Dedifferentiated amniotic fluid mesenchymal stem cell (primary cell): Measurements from ENCODE around the gene VSIR.

Source experiments
- DNase-seq: peaks from one replicate; pipeline ENCODE4 v3.0.0-alpha.2; 2016; ENCODE audit errors: extremely low spot score

VSIR gene

DNA sequence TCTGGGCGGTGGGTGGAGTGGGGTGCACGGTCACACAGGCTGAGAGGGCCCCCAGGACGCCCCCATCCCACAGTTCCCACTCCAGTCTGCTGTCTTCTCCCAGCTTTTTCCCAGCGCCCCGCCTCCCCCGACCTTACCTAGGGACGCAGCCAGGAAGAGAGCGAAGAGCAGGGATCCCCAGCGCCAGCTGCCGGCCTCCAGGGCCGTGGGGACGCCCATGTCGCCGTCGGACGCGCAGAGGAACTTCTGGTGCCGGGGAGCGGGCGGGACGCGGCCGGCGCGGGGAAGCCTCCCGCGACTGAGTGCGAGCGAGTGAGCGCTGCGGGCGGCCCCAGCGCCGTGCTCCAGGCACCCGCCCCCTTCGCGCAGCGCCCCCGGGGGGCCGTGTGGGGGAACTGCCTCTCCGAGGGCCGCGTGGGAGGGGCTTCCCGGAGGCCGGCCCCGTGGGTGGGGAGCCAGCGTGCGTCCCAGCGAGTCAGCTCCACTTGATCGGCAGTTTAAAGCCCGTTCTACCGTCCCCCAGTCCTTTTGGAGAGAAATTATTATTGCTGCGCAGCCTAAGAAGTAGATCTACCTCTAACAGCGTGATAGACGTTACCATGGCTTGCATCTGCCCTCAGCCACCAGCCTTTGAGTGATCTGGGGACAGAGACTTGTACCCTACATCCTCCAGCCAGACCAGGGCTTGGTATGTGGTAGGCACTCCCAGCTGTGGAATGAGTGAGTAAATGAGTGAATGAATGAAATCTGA lies at the start of gene VSIR:
Gene VSIR, minus strand, starts transcription at position 300 of the 751 bp plus-strand sequence. Its CDS starts 81 bp downstream, at position 219.
- DNase-seq = peak; percentile 57

DNA sequence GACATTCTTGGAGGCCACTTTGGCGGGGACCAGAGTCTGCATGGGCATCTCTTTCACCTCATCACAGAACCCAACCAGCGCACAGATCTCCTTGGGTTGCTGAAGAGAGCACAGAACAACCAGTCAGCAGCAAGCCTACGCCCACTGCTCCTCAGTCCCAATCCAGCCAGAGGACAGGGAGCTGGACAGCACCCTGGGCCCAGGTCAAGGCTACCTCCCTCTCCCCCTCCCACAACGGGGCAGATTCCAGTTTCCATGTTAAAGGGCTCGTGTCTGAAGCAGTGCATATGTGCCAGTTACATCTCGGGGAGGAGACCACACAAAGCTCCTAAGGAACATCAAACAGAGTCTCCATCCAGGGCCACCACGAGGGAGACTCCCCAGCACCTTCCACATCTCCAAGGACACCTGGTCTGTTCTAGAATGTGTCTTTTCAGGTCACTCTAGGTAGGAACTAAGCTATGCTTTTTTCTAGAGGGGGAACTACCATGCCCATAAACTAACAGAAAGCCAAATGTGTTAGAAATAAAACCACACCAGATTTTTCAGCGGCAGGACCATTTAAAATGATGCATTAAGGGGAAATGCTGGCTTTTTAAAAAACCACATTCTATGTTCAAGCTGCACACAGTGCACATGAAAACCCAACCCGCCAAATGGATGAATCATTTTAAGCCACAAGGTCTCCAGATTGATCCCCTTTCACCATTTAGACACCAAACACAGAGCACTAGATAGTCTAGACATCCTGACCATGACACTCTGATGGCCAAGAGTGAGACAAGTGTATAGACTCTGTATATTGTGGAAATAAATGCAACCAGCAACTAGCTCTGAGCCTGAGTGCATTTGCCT lies 48.8 kb upstream of the VSIR start:
- DNase-seq = no peak

DNA sequence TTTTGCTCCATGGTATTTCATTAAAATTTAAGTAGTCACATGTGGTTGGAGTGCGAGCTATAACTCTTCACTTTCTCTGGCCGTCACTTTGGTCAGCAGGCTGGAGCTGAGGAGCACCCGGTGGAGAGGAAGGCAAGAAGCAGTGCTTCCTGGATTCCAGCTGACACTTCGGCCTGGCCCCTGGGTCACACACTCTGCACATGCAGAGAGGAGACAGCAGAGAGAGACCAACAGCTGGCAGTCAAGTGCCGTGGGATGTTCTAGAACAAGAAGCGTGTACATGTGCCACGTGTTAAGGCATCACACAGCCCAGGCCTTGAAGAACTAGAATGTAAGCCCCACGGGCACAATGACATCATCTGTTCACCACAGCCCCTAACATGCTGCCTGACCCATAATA lies 47.6 kb upstream of the VSIR start:
- DNase-seq = no peak

DNA sequence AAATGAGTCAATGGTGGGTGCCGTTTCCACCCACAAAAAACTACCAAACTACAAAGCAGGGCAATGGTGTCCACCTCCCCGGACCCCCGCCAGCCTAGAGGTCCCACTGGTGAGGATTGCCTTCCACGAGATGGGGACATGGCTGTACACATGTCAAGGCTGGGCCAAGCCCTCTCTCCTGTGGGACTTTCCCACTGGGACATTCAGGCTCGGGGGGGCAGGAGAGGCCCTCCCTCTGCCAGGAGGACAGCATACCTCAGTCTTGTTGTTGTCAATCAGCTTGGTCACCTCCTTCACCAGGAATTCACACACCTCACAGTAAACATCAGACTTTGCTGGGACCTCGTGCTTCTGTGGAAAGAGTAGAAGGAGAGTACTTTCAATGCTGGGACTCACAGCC lies 46.7 kb upstream of the VSIR start:
- DNase-seq = no peak

DNA sequence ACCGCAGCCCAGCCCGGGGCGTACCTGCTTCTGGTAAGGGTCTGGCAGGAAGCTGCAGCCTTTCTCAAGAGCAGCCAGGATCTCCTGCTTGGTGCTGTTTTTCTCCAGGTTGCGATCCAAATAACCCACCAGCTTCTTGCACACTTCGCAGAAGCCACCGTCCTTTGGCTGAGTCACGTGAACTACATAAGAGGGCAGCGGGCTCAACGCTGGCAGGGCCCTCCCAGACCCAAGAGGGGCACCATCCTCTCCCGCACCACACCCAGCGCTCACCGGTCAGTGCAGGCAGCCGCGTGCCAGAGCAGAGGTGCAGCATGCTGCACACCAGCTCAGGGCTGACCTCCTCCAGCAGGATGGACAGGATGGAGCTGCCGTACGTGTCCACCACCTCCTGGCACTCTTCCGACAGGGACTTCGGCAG lies 46.1 kb upstream of the VSIR start:
- DNase-seq = no peak

DNA sequence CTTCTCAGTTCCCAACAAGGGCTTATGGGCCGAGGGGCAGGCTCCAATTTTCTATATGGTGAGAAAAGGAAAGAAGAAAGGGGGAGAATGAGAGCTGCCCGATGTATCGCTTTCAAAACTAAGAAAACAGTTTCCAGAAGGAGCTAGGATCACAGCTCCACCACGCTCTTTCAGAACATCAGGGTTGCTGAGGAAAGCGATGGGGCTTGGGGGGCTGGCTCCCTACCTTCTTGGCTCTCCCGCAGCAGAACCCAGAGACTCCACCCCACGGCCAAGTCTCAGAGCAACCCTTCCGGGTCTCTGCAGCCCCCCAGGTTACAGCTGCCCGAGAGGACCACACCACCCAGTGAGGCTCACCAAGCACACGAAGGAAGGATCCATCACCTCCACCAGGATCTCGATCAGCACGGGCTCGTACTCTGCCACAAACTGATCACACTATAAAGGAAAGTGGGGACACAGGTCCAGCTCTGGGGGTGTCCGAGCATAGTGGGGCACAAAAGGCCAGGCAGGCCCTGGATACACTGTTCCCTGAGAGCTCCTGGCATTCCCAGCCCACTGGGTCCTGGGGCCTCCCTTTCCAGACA lies 45.4 kb upstream of the VSIR start:
- DNase-seq = no peak

DNA sequence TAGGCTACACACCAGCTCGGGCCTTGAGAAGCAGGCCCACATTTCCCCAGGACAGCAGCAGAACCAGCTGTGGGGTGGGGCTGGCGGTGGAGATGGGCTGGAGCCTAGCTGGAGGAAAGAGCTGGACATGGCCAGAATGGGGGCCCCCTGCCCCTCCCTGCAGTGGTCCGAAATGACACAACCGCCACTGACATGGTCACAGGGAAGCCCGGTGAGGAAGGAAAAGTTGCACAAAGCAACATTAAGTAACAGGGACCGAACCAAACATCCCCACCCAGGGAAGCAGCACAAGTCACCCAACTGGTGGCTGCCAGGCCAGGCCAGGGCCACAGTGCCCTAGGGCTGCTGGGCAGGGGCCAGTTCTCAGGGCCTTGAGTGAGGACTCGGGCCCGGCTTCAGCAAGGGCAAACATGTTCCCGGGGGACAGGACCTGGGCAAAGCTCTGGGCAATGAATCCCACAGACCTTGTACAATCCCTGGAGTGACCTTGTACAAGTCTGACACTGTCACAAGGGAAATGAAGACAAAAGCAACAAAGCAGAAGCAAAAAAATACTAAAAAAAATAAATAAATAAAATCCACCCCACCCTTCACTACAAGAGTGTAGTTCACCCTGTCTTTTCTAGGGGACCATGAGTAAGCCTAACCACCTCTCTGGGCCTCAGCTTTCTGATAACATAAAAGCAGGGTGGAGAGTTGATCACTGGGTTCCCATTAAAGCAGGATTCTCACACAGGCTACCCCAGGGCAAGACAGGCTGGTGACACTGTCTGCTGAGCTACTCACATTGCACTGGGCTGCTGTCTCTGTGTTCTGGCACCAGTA lies 44.7 kb upstream of the VSIR start:
- no peak for DNase-seq

DNA sequence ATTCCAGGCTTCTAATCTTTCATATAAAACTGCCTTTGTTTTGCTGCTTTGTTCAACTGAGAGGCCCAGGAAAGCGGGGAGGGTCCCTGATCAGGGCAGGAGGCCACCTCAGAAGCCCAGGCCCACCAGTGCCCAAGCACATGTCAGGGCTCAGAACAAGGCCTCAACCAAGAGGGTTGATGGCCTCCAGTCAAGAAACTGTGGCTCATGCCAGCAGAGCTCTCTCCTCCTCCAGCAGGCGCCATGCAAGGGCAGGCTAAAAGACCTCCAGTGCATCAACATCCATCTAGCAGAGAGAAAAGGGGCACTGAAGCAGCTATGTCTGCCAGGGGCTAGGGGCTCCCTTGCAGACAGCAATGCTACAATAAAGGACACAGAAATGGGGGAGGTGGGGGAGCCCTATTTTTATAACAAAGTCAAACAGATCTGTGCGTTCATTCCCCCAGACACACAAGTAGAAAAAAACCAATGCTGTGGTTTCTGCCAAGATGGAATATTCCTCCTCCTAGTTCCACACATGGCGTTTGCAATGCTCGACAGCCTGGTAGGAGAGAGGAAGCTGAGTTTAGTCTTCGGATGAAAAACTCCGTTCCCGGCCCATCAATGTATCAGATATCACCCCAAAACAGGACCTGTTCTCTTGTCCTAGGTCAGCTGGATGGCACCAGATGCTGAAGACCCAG lies 43.8 kb upstream of the VSIR start:
- DNase-seq = no peak

DNA sequence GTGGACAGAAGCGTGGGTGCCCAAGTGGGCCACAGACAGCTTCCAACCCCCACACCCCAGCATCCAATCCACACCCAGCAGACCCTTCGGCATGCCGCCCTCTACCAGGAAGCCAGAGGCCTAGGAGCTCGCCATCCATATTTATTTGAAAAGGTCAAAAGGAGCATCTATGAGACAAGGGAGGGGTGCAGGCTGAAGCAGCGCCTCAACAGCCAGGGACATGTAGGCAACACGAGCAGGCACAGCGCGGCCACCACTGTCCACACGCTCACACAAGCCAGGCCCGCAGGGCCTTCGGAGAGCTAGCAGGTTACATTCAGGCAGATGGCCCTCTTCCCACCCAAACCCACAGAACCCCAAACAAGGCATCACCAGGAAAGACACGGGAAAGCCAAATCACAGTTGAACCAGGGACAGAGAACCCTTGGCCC lies 43.1 kb upstream of the VSIR start:
- DNase-seq = no peak

DNA sequence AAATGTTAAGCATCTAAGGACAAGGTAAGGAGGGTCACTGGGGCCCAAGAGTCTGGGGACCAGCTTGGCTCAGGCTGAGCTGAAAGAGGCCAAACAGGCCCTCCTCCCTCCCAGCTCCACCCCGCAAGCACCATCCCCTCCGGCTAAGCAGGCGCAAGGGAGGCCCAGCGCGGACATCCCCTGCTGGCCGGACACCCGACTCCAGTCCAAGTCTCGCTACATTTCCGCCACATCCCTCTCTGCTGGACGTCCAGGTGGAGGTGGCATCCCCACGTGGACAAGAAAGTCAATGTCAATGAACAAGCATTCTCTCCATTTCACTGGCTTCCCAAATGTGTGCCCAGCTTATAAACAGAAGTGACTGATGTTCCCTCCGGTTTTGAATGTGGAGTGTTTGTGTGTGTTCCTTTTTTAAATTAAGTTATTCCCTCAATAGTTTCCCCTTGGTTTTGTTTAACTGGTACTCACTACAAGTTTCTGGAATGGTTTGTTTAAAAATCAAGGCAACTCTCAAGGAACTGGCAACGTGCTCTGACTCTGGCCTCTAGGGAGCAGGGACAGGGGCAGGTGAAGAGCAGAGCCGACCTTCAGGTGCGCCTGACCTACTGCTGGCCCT lies 42.3 kb upstream of the VSIR start:
- DNase-seq = no peak

DNA sequence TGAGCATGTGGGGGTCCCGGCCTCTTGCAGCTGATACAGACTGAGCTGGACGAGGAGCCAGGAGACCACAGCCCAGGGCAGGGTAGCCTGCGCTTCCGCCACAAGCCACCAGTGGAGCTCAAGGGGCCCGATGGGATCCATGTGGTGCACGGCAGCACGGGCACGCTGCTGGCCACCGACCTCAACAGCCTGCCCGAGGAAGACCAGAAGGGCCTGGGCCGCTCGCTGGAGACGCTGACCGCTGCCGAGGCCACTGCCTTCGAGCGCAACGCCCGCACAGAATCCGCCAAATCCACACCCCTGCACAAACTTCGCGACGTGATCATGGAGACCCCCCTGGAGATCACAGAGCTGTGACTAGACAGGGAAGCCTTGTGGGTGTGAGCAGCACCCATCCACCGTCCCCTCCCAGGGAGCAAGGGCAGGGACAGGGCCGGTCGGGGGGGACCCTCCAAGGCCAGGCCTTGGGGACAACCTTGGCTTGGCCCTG lies 41.6 kb upstream of the VSIR start:
- DNase-seq = no peak

DNA sequence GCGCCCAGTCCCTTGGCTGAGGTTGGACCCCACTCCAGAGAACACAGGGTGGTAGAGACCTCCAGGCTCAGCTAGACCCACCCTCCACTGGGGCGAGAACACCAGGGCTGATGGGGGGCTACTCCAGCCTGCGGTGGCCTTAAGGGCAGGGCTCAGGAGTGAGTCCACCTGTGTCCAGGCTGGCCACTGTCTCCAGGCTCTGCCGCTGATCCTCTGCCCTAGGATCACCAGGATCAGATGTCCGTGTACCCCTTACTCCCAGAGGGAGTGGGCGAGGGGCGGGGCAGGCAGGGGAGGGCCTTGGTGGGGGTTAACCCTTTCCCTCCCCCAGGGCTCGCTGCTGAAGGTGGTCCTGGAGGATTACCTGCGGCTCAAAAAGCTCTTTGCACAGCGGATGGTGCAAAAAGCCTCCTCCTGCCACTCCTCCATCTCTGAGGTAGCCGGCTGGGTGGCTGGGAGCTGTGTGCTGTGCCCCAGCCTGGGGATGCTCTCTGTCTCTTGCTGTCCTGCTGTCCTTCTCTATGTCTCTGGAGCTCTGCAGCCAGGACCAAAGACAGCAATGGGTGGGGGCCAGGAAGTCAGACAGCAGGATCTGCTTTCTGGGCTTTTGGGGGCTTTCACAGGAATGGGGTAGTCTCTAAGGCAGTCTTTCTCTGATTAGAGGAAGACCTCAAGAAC lies 39.7 kb upstream of the VSIR start:
- DNase-seq = no peak

DNA sequence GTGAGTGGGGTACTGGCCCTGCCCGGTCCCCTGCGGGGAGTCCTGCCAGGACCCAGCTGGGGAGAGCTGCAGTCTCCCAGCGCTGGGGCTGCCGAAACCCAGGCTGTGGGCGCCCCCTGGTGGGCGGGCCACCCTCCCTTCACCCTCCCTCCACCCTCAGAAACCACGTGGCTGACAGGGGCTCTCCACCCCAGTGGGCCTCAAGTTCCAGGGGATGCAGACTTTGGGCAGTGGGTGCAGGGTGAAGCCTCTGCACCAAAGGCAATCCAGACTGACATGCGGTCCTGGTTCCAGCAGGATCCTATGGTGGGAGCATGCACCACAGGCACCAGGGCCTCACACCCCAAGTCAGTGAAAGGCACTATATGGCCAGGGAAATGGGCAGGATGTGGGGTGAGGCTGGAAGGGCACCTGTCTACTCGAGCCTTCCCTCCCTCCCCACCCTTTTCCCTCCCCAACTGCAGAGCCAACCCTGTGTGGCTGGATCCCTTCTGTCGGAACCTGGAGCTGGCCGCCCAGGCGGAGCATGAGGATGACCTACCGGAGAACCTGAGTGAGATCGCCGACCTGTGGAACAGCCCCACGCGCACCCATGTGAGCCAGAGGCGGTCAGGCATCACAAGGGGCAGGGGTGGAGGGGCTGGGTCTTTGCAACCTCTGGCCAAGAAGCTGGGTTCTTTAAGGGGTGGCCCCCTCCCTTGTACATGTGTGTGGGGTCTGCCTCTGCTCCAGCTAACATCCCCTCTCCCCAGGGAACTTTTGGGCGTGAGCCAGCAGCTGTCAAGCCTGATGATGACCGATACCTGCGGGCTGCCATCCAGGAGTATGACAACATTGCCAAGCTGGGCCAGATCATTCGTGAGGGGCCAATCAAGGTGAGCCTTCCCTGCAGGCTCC lies 38.9 kb upstream of the VSIR start:
- no peak for DNase-seq

DNA sequence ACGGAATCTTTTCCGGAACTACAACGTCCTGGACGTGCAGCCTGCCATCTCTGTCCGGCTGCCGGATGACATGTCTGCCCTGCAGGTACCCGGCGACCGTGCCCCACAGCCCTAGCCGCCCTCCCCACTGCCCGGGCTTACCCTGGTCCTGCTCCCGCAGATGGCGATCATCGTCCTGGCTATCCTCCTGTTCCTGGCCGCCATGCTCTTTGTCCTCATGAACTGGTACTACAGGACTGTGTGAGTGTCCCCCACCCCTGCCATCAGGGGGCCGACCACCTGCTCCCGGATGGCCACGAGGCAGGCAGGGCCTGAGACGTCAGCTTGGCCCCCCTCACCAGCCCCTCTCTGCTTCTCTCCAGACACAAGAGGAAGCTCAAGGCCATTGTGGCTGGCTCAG lies 38.0 kb upstream of the VSIR start:
- DNase-seq = no peak

DNA sequence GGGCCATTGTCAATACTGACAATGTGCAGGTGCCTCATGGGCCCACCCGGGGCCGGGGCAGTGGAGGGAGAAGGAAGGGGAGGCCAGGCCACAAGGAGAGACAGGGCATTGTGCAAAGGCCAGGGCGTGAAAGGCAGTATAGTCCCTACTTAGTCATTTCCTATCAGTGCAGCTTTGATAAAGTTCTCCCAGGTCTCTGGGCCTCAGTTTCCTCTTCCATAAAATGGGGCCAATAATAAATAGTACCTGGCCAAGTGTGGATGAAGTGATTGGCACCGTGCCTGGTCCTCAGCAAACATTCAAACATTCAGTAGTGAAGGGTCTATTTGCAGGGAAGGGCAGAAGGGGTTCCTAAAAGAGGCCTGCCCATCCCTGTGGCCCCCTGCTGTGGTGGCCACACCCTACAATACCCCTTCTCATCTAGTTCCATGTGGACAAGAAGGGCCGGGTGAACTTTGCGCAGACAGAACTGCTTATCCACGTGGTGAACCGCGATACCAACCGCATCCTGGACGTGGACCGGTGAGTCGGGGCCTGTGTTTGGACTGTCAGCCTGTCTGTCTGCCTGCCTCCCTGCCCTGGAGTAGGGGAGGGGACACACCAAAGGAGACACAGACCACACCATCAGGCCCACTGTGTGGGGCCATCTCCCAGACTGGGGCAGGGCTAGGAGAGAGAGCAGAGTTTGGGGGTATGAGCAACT lies 36.9 kb upstream of the VSIR start:
- no peak for DNase-seq

DNA sequence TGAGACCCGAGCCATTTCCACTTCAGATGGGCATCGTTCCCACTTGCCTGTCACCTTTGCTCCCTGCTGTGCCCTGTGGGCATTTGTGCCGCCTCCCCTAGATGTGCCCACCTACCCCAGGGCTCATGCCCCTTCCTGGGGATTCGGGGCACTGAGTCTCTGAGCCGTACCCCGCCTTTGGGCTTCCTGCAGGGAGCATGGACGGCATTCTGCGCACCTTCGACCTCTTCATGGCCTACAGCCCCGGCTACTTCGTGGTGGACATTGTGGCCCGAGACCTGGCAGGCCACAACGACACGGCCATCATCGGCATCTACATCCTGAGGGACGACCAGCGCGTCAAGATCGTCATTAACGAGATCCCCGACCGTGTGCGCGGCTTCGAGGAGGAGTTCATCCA lies 36.3 kb upstream of the VSIR start:
- DNase-seq = no peak

DNA sequence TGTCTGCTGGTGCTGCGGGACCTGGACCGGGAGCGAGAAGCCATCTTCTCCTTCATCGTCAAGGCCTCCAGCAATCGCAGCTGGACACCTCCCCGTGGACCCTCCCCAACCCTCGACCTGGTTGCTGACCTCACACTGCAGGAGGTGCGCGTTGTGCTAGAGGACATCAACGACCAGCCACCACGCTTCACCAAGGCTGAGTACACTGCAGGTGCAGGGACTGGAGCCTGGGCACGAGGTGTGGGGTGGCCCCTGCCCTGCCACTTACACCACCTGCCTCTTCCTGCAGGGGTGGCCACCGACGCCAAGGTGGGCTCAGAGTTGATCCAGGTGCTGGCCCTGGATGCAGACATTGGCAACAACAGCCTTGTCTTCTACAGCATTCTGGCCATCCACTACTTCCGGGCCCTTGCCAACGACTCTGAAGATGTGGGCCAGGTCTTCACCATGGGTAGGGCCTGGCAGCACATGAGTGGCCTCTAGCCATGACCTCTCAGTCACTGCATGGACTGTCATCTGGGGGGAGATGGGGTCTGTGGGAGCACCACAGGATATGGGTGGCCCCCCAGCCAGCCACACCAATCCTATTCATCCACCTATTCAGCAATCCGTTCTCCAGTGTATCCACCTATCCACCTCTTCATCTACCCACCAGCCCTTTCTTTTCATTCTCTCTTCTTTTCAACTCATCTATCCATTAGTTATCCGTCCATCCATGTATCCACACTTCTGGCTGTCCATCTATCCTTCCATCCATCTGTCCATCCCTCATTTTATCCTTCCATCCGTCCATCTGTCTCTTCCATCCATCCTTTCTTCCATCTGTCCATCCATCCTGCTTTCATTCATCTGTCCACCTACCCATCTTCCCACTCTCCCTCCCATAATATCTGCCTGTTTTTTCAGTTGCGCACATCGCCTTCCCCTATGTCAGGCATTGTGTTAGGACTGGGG lies 34.5 kb upstream of the VSIR start:
- no peak for DNase-seq
